Activated CD4-positive, alpha-beta T cell treated with anti-CD3 and anti-CD28 coated beads for 4 hours (primary cell): ENCODE results near the gene CCAR1.
"Not testable (repeated sequence)": the region's sequence is repeated elsewhere in the genome, so short reads cannot be mapped to it uniquely, and the experiment has no call there.

Source experiments
- DNase-seq, 2 donors: peaks; one replicate each; pipeline ENCODE4 v3.0.0-alpha.2; 2020

CCAR1 gene

DNA sequence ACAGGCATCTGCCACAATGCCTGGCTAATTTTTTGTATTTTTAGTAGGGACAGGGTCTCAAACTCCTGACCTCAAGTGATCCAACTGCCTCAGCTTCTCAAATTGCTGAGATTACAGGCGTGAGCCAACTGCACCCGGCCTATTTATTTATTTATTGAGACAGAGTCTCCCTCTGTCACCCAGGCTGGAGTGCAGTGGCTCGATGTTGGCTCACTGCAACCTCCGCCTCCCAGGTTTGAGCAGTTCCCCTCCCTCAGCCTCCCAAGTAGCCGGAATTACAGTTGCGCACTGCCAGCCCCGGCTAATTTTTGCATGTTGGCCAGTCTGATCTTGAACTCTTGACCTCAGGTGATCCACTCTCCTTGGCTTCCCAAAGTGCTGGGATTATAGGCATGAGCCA, 46.4 kb downstream of the CCAR1 start:
- not testable (repeated sequence) for DNase-seq

DNA sequence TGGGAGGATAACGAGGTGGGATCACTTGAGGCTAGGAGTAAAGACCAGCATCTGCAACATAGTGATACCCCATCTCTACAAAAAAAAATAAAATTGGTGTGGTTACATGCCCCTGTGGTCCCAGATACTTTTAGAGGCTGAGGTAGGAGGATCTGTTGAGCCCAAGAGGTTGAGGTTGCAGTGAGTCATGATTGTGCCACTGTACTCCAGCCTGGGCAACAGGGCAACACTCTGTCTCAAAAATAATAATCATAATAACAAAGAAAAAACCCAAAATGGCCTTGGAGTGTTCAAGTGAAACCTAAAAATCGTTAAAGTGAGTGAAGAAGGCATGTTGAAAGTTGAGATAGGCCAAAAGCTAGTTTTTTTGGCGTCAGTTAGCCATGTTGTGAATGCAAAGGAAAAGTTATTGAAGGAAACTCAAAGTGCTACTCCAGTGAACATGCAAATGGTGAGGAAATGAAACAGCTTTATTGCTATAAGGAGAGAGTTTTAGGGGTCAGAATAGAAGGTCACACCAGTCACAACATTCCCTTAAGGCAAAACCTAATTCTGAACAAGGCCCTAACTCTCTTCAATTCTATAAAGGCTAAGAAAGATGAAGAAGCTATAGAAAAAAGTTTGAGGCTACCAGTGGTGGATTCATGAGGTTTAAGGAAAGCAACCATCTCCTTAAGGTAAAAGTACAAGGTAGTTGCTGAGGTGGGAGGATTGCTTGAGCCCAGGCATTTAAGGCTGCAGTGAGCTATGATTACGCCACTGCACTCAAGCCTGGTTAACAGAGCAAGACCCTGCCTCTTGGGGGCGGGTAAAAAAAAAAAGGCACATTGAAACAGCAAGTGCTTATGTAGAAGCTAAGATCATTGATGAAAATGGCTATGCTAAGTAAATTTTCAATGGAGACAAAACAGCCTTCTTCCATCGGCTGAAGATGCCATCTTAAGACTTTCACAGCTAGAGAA, 60.9 kb downstream of the CCAR1 start:
- DNase-seq: no peak

GRCh38 chr10:68784476-68784875, 63.4 kb downstream of the CCAR1 start:
- DNase-seq: no peak

DNA sequence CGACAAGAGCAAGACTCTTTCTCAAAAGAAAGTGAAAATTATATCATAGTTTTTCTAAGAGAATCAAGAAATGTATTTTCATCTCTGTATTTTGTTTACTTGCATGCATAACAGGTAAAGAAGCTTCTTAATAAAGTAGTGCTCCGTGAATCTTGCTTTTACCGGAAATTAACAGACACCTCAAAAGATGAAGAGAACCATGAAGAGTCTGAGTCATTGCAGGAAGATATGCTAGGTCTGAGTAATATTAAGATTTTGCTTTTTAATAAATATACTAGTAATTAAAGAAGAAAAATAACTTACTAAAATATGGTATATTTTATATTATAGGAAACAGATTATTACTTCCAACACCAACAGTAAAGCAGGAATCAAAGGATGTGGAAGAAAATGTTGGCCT, 66.8 kb downstream of the CCAR1 start:
- no peak for DNase-seq

GRCh38 chr10:68790476-68790875, 69.4 kb downstream of the CCAR1 start:
- DNase-seq: no peak

- DNase-seq: no peak
Observed at GRCh38 chr10:68792115-68792514, 71.1 kb downstream of the CCAR1 start.

GRCh38 chr10:68795886-68796532, 75.0 kb downstream of the CCAR1 start:
- DNase-seq: no peak

DNA sequence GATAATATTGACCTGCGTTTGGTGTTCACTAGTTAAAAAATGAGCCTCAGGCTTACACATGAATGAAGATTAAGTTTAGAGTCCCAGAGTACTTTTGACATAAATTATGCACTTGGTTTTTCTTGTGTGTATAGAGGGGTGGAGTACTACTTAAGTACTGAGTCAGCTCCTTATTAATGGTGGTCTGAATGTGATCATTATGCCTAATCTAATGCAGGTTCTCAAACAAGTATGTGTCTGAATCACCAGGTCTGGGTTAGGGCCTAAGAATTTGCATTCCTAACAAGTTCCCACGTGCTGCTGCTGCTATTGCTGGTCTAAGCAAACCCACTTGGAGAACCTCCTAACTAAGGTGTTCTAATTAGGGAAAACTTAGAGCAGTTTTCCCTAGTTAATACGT, 75.6 kb downstream of the CCAR1 start:
- no peak for DNase-seq

DNA sequence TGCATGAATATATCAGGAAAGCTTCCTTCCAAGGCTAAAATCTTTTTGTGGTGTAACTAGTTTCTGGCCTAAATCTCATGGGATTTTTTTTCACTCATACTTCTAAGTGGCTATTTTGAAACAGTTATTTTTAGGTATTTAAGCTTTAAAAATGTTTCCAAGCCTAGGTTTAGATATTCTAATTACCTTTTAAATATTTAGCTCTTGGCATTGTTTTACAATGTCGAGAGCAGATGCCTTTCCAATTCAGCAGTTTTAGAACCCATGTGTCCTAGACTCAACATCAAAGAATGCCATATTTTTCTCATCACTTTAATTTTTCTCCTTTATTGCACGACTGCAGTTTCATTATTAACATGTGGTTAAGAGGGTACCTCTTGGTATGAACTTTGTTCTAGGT, 79.2 kb downstream of the CCAR1 start:
- no peak for DNase-seq

- no peak for DNase-seq
Observed at GRCh38 chr10:68804692-68805091, 83.7 kb downstream of the CCAR1 start.

DNA sequence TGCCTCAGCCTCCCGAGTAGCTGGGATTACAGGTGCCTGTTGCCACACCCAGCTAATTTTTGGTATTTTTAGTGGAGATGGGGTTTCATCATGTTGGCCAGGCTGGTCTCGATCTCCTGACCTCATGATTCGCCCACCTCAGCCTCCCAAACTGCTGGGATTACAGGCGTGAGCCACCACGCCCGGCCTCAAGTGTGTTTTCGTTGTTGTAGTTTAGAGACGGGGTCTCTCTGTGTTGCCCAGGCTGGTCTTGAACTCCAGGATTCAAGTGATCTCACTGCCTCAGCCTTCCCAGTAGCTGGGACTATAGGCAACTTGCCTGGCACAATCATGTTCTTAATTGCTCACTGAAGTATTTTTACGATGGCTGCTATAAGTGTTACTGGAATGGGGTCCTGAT, 89.8 kb downstream of the CCAR1 start:
- not testable (repeated sequence) for DNase-seq

GRCh38 chr10:68811314-68812009, 90.4 kb downstream of the CCAR1 start:
- DNase-seq: no peak

DNA sequence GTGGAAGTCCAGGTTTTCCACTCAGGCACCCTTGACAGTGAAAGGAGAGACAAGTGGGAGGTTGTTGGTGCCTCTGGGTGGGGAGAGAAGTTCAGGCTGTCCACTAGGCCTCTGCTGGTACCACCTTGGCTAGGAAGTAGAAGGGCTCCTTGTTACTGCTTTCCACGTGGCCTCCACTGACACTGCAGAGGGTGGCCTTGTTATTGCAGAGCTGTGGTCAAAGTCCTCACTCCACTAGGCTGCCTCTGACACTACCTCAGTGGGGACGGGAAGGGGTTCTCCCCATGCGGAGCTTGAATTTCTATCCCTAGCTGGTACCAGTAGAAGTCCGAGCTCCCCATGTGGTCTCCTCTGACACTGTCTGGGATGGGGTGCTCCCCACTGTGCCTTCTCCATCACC, 91.4 kb downstream of the CCAR1 start:
- DNase-seq: no peak

GRCh38 chr10:68813559-68813958, 92.5 kb downstream of the CCAR1 start:
- no peak for DNase-seq

- no peak for DNase-seq
Observed at GRCh38 chr10:68816796-68817412, 95.9 kb downstream of the CCAR1 start.

DNA sequence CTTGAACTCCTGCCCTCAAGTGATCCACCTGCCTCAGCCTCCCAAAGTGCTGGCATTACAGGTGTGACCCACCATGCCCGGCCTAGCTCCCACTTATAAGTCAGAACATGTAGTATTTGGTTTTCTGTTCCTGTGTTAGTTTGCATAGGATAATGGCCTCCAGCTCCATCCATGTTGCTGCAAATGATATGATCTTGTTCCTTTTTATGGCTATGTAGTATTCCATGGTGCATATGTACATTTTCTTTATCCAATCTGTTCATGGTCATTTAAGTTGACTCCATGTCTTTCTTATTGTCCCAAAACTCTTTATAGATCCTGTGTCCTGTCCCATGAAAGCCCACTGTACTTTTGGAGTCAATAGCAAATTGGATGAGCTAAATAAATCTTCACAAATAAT, 99.3 kb downstream of the CCAR1 start:
- DNase-seq: not testable (repeated sequence)

DNA sequence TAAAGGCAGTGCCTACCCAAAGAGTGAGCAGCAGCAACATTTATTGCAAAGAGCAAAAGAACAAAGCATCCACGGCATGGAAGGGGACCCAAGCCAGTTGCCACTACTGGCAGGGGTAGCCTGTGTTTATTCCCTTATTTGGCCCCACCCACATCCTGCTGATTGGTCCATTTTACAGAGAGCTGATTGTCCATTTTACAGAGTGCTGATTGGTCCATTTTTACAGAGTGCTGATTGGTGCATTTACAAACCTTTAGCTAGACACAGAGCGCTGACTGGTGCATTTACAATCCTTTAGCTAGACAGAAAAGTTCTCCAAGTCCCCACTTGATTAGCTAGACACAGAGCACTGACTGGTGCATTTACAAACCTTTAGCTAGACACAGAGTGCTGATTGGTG, 101.6 kb downstream of the CCAR1 start:
- not testable (repeated sequence) for DNase-seq

DNA sequence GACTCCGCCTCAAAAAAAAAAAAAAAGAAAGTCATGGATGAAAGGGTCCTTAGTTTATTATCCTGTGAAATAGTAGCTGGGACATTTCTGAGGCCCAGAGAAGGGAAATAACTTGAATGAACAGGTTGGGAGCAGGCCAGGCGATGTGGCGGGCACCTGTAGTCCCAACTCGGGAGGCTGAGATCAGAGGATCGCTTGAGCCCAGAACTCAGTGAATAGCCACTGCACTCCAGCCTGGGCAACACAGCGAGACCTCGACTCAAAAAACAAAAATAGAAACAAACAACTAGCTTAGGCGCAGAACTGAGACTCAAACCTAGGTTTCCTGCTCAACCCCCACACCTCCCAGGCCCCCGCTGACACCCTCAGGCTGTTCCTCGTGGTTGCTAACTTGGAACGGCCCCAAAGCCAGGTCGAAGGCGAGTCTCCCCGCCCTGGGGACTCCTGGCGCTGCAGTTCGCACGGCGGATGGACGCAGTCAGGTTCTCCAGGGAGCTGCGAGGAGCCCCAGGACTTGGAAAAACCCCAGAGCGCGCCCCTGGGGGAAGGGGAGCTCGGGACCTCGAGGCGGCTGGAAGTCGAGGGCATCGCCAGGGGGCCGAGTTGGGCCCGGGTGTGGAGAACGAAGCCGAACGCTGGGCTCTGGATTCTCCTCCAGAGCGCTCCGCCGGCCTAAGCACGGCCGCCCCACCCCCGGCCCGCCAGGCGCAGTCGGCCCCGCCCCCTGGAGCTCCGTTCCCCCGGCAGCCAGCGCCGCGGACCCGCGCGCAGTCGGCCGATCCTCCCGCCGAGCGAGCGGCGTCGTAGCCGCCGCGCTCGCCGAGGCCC, 105.9 kb downstream of the CCAR1 start, which contains the start of gene STOX1:
STOX1 (plus strand) TSS at position 768 of the 828 bp plus-strand sequence. CDS start 93 bp downstream, outside the sequence.
- peak; percentile 49 to 62 for DNase-seq

GRCh38 chr10:68827592-68827959, 106.5 kb downstream of the CCAR1 start:
- not testable (repeated sequence) for DNase-seq

- not testable (repeated sequence) for DNase-seq
Observed at GRCh38 chr10:68828083-68828601, 107.1 kb downstream of the CCAR1 start.

GRCh38 chr10:68828833-68829232, 107.8 kb downstream of the CCAR1 start:
- DNase-seq: no peak

GRCh38 chr10:68829521-68829920, 108.5 kb downstream of the CCAR1 start:
- DNase-seq: no peak
